GM21786 (cell line): ENCODE data around the gene ZNF423.
"Not testable (repeated sequence)": the region's sequence is repeated elsewhere in the genome, so short reads cannot be mapped to it uniquely, and the experiment has no call there.

Source experiments
- ATAC-seq: cut with Tn5 transposase; IDR thresholded peaks from one replicate; pipeline ENCODE4 v1.9.1; 2021; ENCODE audit not compliant: unreplicated experiment

Gene ZNF423

DNA sequence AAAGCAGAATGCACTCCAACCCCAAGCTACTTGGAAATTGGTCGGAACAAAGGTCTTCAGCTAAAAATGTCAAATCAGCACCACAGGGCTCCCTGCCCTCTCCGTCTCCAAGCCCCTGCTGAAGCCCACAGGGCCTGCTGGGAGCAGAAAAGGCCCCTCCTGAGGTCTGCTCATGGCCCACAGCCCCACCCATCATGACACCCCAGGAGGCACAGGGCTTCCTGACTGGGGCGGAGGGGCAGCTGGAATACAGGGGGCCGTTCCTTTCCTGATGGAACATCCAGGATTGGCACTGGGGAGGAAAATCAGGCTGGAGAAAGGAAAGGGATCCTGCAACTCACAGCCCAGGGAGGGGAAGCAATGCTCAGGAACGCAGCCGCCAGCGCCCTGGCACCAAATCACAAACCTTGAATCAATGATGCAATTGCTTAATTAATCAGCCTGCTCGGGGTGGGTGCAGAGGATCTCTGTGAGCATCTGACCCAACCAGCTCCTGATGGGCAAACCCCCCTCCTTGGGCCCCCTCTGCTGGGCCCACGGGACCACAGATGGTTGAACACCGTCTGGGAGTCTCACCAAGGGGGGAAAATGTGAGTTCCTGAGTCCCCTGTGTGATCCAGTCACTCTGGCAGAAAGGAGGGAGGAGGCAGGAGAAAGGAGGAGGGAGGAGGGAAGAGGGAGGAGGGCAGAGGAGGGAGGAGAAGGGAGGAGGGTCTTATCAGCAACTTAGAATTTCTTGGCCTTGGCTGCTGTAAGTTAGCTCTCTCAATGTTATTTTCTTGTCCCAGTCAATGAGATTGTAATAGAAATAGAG is 155.5 kb downstream of the ZNF423 start:
- no peak for ATAC-seq

- no peak for ATAC-seq
Measured at GRCh38 chr16:49699841-49700175, 156.1 kb downstream of the ZNF423 start.

DNA sequence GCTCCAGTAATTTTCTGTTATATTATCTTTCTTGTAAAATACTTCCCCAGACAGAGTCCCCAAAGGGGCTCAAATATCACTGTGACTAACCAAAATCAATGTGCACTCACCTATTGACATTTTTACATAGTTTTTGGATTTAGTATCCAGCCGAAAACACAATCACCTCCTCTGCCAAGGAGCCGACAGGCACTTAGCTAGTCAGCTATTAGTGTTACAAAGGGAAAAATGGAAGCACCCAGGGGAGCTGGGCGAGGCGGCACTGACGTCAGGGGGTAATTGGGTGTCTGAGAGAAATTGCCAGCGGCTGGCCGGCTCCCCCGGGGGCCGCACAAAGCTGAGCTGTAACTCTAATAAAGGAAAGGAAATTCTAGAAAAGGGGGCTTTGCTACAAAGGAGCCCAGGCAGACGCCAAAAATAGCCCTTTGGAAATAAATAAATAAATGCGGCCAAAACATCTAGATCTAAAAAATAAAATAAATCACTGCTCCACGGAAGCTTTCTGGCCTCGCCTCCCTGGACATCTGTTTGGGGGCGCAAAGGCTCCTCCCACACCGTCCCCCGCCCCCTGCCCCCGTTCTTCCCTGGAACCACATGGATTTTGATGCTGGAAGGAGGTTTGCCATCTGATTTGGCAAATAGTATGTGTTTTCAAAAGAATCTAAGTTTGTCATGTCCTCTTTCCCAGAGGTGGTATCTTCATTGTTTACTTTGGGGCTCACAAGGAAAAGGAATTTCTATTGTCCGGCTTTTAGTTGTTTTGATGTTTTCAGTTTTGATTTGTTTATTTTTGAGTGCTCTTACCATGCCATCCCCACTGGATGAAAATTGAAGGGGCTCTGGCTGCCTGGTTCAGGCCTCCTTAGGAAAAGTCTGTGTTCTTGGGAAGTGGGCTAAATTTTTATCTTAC is 156.7 kb downstream of the ZNF423 start:
- no peak for ATAC-seq

- ATAC-seq: no peak
Measured at GRCh38 chr16:49698453-49698815, 157.5 kb downstream of the ZNF423 start.

GRCh38 chr16:49697631-49698452 is 158.1 kb downstream of the ZNF423 start:
- no peak for ATAC-seq

DNA sequence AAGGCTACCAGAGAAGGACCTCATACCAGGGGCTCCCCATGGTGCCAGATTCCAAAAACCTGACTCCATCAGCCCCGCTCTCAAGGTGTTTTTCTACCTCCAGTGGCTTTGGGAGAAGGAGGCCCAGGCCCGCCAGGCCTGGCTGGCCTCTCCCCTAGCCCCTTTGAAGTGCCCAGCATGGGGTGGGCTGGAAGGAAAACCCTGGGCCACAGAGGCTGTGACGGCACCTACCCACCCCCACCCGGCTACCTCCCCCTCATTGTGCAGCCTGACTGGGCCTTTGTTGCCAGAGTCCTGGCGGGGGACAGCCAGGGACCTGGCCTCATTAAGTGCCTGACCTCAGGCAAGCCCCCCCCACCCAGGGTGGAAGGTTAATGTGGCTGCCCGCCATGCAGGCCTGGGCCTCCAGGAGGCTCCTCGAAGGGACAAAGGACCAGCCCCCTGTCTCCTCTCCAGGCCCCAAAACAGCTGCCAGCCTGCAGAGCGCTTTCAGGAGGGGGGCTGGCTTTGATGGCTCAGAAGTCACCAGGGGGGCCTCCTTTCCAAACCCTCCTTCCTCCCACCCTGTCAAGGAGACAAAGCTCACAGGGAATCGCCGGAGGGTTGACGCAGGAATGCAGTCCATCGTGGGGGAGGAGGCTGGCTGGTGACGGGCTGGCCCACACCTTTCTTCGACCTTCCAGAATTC is 159.4 kb downstream of the ZNF423 start:
- ATAC-seq: no peak

- no peak for ATAC-seq
Measured at GRCh38 chr16:49695782-49696413, 160.0 kb downstream of the ZNF423 start.

GRCh38 chr16:49693445-49693844 is 162.5 kb downstream of the ZNF423 start:
- no peak for ATAC-seq

GRCh38 chr16:49690778-49691177 is 165.1 kb downstream of the ZNF423 start:
- no peak for ATAC-seq

DNA sequence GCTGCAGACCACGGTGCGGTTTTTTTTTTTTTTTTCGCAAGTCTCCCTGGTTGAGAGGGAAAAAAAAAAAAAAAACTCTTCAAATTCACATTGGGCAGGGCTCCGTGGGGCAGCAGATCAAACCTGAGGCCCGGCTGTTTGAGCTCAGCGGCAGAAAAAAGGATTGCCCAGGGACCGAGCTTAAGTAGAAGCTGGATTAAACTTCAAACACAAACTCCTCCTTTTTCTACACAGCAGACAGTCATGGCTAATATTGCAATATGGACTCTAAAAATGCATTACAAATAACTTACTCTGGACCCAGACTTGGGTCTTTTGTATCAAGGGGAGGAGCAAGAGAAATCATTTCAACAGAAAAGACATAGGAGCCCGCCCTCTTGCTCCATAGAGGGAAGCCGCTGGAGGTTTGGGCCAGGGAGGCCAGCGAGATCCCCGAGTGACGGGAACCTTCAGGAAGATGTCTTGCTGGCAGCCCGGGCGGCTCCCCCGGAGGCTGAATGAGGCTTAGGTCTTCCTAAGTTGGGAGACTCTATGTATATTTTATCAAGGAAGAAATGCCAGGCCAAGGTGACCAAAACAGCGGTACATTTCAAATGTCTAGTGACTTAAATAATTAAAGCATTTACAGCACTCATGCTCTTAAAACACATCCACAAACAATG is 167.7 kb downstream of the ZNF423 start:
- no peak for ATAC-seq

DNA sequence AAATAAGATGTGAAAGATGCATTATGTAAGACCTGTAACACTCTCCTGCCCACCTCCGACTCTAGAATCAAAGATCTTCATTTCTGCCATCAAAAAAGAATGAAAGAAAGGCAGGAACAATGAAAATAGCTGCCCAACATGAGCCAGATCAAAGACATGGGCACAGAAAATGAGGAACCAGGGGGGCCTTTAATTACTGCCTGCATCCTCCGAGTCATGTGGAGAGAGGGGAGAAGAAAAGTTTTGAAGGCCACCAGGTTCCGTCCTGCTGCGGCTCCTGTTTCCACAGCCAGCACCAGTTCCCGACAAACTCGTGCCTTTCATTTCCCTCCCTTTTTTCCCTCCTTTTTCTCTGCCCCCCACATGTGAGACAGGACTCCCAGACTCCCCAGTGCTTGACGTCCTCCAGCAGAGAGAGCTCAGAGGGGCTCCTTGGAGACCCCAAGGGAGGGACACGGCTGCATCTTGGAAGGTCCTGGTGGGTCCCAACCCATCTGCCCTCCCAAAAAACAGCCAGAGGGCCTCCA is 168.4 kb downstream of the ZNF423 start:
- ATAC-seq: no peak

- ATAC-seq: no peak
Measured at GRCh38 chr16:49684696-49685095, 171.2 kb downstream of the ZNF423 start.

GRCh38 chr16:49682577-49683165 is 173.2 kb downstream of the ZNF423 start:
- no peak for ATAC-seq

- no peak for ATAC-seq
Measured at GRCh38 chr16:49681217-49681883, 174.6 kb downstream of the ZNF423 start.

GRCh38 chr16:49679095-49679494 is 176.8 kb downstream of the ZNF423 start:
- no peak for ATAC-seq

DNA sequence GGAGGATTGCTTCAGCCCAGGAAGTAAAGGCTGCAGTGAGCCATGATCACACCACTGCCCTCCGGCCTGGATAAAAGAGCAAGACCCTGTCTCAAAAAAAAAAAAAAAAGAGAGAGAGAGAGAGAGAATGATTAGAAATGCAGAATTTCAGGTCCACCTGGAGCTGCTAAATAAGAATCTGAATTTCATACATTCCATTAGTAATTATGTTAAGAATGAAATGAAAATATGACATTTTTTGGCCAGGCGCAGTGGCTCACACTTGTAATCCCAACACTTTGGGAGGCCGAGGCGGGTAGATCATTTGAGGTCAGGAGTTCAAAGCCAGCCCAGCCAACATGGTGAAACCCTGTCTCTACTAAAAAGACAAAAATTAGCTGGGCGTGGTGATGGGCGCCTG is 178.3 kb downstream of the ZNF423 start:
- ATAC-seq: not testable (repeated sequence)

DNA sequence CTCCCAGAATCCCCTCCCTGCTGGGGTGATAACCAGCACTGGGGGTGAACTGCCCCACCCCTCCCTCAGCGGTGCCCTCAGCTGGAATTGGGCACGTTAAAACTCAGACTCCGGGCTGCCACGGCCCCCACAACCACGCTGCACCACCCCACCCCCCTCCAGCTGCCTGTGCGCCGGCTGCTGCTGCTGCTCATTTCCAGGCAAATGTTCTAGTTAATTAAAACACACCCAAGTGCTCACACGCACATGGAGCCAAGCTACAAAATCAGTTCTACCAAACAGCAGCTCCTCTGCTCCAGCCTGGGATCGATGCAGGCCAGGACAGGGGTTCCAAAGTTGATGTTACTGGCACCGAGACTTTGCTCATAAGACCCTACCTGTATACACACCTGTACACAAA is 180.5 kb downstream of the ZNF423 start:
- no peak for ATAC-seq

GRCh38 chr16:49674990-49675389 is 180.9 kb downstream of the ZNF423 start:
- ATAC-seq: no peak
